IMR-90 (cell line): ENCODE data around the gene ST3GAL4. TPM values are rescaled to one million over a fixed set of nuclear protein-coding genes. Genes with fewer than 3 reads are reported as not detected.

Experiments used
- ATAC-seq: fragments of 200-7000 bp; cut with Tn5 transposase; 2 replicates; pipeline ENCODE4 v1.9.1; 2020; ENCODE audit warnings: low read depth, mild to moderate bottlenecking, moderate library complexity
- BruUV-seq: library from RNA; stranded (reverse); fragments of 400-500 nt; replicated peaks from 2 replicates; lab custom pipeline; 2021; lab: Mats Ljungman, UMichigan
- CTCF ChIA-PET: fragments of 300-600 bp; formaldehyde crosslinking; extraction: SDS; loops from one replicate; lab custom pipeline; 2021; ENCODE audit warnings: antibody characterized with exemption; lab: Yijun Ruan, JAX
- POLR2A ChIA-PET: fragments of 300-600 bp; sonication (Branson Sonifier 250); formaldehyde crosslinking; loops from one replicate; lab custom pipeline; 2022; ENCODE audit warnings: antibody characterized with exemption; ENCODE audit not compliant: unreplicated experiment; lab: Charles Lee
- DNase-seq: peaks from one replicate; pipeline ENCODE4 v3.0.0; 2013
- H2AFZ ChIP-seq: replicated peaks from 2 replicates; pipeline ENCODE3; 2013; ENCODE audit warnings: low read length, mild to moderate bottlenecking; ENCODE audit not compliant: poor library complexity
- H2AK5ac ChIP-seq: 2 replicates; pipeline ENCODE4 v1.6.1; 2013; ENCODE audit warnings: low read depth, low read length, inconsistent platforms
- H2AK9ac ChIP-seq: replicated peaks from 2 replicates; pipeline ENCODE3; 2013; ENCODE audit warnings: mild to moderate bottlenecking, low read depth, low read length, moderate library complexity; ENCODE audit not compliant: poor library complexity
- H2BK120ac ChIP-seq: 2 replicates; pipeline ENCODE4 v1.6.1; 2013; ENCODE audit warnings: low read depth, low read length, inconsistent platforms
- H2BK15ac ChIP-seq: 3 replicates; pipeline ENCODE4 v1.6.1; 2013; ENCODE audit warnings: low read depth, low read length, inconsistent platforms
- H2BK20ac ChIP-seq: 2 replicates; pipeline ENCODE4 v1.6.1; 2013; ENCODE audit warnings: low read depth, mild to moderate bottlenecking, inconsistent platforms, low read length, moderate library complexity
- H2BK5ac ChIP-seq: 2 replicates; pipeline ENCODE4 v1.6.1; 2013; ENCODE audit warnings: mild to moderate bottlenecking, low read depth, low read length, inconsistent platforms; ENCODE audit not compliant: poor library complexity, severe bottlenecking
- H3K14ac ChIP-seq: replicated peaks from 2 replicates; pipeline ENCODE4 v1.6.1; 2013; ENCODE audit warnings: low read depth, low read length, inconsistent platforms
- H3K18ac ChIP-seq: 2 replicates; pipeline ENCODE4 v1.6.1; 2013; ENCODE audit warnings: low read depth, low read length, control low read depth
- H3K23ac ChIP-seq: 2 replicates; pipeline ENCODE4 v1.6.1; 2013; ENCODE audit warnings: low read depth, low read length, inconsistent platforms
- H3K27ac ChIP-seq: 2 replicates; pipeline ENCODE4 v1.5.1; 2013; ENCODE audit warnings: mild to moderate bottlenecking, control low read depth, low read length; ENCODE audit not compliant: insufficient read depth
- H3K27me3 ChIP-seq: 2 replicates; pipeline ENCODE4 v1.6.1; 2013; ENCODE audit warnings: low read length; ENCODE audit not compliant: control insufficient read depth, insufficient read depth
- H3K36me3 ChIP-seq: 2 replicates; pipeline ENCODE4 v1.6.1; 2013; ENCODE audit warnings: low read length, mixed read lengths; ENCODE audit not compliant: control insufficient read depth, insufficient read depth
- H3K4ac ChIP-seq: 2 replicates; pipeline ENCODE4 v1.6.1; 2013; ENCODE audit warnings: low read depth, low read length, inconsistent platforms
- H3K4me1 ChIP-seq: 2 replicates; pipeline ENCODE4 v1.6.1; 2013; ENCODE audit warnings: low read length, mixed read lengths; ENCODE audit not compliant: control insufficient read depth, insufficient read depth
- H3K4me2 ChIP-seq: 2 replicates; pipeline ENCODE4 v1.6.1; 2013; ENCODE audit warnings: low read depth, mild to moderate bottlenecking, control low read depth, low read length, moderate library complexity
- H3K4me3 ChIP-seq: 2 replicates; pipeline ENCODE4 v1.5.1; 2013; ENCODE audit warnings: low read depth, mild to moderate bottlenecking, control low read depth, low read length, moderate library complexity; ENCODE audit not compliant: insufficient read depth
- H3K56ac ChIP-seq: 2 replicates; pipeline ENCODE4 v1.6.1; 2013; ENCODE audit warnings: low read length, inconsistent platforms; ENCODE audit not compliant: insufficient read depth; ENCODE audit errors: extremely low read depth
- H3K79me1 ChIP-seq, 2 experiments: 2 replicates each; pipeline ENCODE4 v1.6.1; 2013; ENCODE audit warnings: low read length in 2 of 2, inconsistent platforms in 1 of 2, low read depth in 1 of 2
- H3K9ac ChIP-seq: 2 replicates; pipeline ENCODE4 v1.6.1; 2013; ENCODE audit warnings: low read depth, low read length, control low read depth
- H3K9me1 ChIP-seq: 2 replicates; pipeline ENCODE4 v1.6.1; 2013; ENCODE audit warnings: low read length, inconsistent platforms; ENCODE audit not compliant: insufficient read depth
- H3K9me3 ChIP-seq: 2 replicates; pipeline ENCODE4 v1.6.1; 2013; ENCODE audit warnings: low read length; ENCODE audit not compliant: control insufficient read depth, insufficient read depth
- H4K20me1 ChIP-seq: 2 replicates; pipeline ENCODE4 v1.6.1; 2013; ENCODE audit warnings: low read length, inconsistent platforms; ENCODE audit not compliant: insufficient read depth
- H4K5ac ChIP-seq: 2 replicates; pipeline ENCODE4 v1.6.1; 2013; ENCODE audit warnings: mild to moderate bottlenecking, low read depth, low read length, control low read depth
- H4K8ac ChIP-seq, 2 experiments: 2 replicates each; pipeline ENCODE4 v1.6.1; 2013; ENCODE audit warnings: low read depth in 2 of 2, low read length in 2 of 2, control low read depth in 1 of 2, inconsistent platforms in 1 of 2
- H4K91ac ChIP-seq: 2 replicates; pipeline ENCODE4 v1.6.1; 2013; ENCODE audit warnings: low read depth, low read length, inconsistent platforms; ENCODE audit not compliant: insufficient read depth
- CEBPB ChIP-seq: IDR thresholded peaks from 2 replicates; pipeline ENCODE4 v1.6.1; 2012; ENCODE audit warnings: low read depth, low read length, improper control_type of control experiment
- CHD1 ChIP-seq: IDR thresholded peaks from 2 replicates; pipeline ENCODE4 v1.6.1; 2012; ENCODE audit warnings: low read depth, low read length, improper control_type of control experiment
- MAFK ChIP-seq: IDR thresholded peaks from 2 replicates; pipeline ENCODE4 v1.6.1; 2012; ENCODE audit warnings: low read depth, low read length, improper control_type of control experiment
- MAZ ChIP-seq: IDR thresholded peaks from 2 replicates; pipeline ENCODE4 v1.6.1; 2012; ENCODE audit warnings: low read depth, mild to moderate bottlenecking, low read length, improper control_type of control experiment, moderate library complexity, borderline replicate concordance
- RCOR1 ChIP-seq: IDR thresholded peaks from 2 replicates; pipeline ENCODE4 v1.6.1; 2012; ENCODE audit warnings: mild to moderate bottlenecking, low read length, improper control_type of control experiment; ENCODE audit not compliant: insufficient replicate concordance
- WGBS, 2 experiments: methylation state at CpG; one replicate each; pipeline versions ENCODE4 v1.1.5 to v1.1.7; 2013; ENCODE audit warnings: missing lambda C conversion rate in 2 of 2; ENCODE audit not compliant: insufficient read length in 1 of 2; ENCODE audit errors: extremely low coverage in 2 of 2; 5-methylcytosine and 5-hydroxymethylcytosine counted together
- dilution Hi-C: fragments of 300-500 bp; cut with HindIII; formaldehyde crosslinking; loops from one replicate; pipeline ENCODE4 v1.14.3; 2018; ENCODE audit warnings: low sequenced_read_pairs; ENCODE audit not compliant: unreplicated experiment
- in situ Hi-C: fragments of 300-500 bp; cut with MboI; formaldehyde crosslinking; loops from 3 replicates; pipeline ENCODE4 v1.14.3; 2019; ENCODE audit warnings: low sequenced_read_pairs, inconsistent platforms, mixed read lengths
- intact Hi-C: fragments of 100-400 bp; cut with micrococcal nuclease; formaldehyde crosslinking; loops from 2 replicates; pipeline ENCODE4 v1.10.0; 2022
- polyA plus RNA-seq, 3 experiments: library from polyadenylated mRNA; depleted of rRNA; stranded (reverse); fragments of >200 nt; gene quantifications; 2 replicates each; pipeline ENCODE4 v1.2.3, GENCODE V29; 2012; ENCODE audit warnings: low replicate concordance in 1 of 3
- total RNA-seq: library from RNA; depleted of rRNA; stranded (reverse); fragments of >200 nt; gene quantifications from 2 replicates; pipeline ENCODE4 v1.2.3, GENCODE V29; 2012
- TF ChIP-seq, protein P1 (sequence below): fragments of 150-350 bp; IDR thresholded peaks from 2 replicates; pipeline ENCODE4 v1.6.1; 2017; ENCODE audit warnings: mild to moderate bottlenecking, antibody characterized with exemption, low read length, low read depth
- TF ChIP-seq, protein P2 (sequence below): conservative IDR thresholded peaks from 2 replicates; pipeline ENCODE4 v1.5.1; 2012; ENCODE audit warnings: mild to moderate bottlenecking, low read depth, low read length, improper control_type of control experiment

The ST3GAL4 gene
- total and polyA plus RNA-seq, 2 of the 4 experiments (the other 2 are of a cell fraction) = 17.0 to 19.7 TPM

DNA sequence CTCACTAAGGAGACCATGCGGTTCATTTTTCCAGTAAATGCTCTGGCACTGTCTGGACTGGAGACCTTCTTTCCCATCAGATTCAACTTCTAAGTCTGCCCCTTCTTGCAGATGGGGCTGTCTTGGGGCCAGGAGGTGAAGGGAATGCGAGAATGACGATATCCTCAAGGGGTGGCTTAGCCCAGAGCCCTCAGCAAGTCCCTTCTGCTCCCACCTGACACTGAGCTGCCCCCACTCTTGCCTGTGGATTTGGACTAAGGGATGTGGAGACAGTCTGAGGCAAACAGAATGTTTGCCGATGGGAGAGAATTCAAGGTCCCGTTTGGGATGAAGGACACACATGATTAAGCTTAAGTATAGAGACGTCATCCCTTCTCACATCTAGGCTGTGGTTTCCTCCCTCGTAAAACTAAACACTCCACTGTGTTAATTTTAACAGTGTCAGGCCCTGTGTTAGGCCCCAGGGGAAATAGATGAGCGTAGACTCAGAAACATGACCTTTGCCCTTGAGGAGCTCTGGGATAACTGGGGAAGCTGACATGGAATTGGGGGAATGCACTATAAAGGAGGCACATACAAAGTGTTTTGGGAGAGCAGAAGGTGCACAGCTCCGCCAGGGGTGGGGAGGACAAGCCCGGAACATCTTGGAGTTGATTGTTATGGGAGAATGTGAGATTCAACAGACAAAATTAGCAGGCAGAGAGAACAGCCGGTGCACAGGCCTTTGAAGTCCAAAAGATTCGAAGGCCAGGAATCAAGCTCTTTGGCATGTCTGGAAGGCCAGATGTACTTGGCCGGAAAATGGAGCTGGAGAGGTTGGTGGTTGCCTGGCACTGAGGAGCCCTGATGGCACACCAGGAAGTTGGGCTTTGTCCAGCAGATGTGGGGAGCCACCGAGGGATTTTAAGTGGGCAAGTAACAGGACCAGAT is 71.6 kb downstream of the ST3GAL4 start:
- H4K8ac ChIP-seq = no peak overlapping the region
- no peak overlapping the region for H2AK5ac ChIP-seq
- ATAC-seq (no peak), DNase-seq (no peak)
- H2BK20ac ChIP-seq = no peak overlapping the region
- H3K27me3 ChIP-seq = no peaks in the 10 kb centered on the region
- H2BK120ac ChIP-seq = no peak overlapping the region
- H3K18ac ChIP-seq = no peak overlapping the region
- no peak overlapping the region for H4K5ac ChIP-seq
- H3K36me3 ChIP-seq = peaks cover 1% of the 10 kb centered on the region; the same call in 1 of the 2 replicates
- no peak overlapping the region for H4K91ac ChIP-seq
- TF ChIP-seq, protein P1, sequence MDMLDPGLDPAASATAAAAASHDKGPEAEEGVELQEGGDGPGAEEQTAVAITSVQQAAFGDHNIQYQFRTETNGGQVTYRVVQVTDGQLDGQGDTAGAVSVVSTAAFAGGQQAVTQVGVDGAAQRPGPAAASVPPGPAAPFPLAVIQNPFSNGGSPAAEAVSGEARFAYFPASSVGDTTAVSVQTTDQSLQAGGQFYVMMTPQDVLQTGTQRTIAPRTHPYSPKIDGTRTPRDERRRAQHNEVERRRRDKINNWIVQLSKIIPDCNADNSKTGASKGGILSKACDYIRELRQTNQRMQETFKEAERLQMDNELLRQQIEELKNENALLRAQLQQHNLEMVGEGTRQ = no peak
- no peak for TF ChIP-seq RCOR1
- TF ChIP-seq CHD1 = no peak
- no peak for TF ChIP-seq MAFK
- TF ChIP-seq CEBPB = no peak
- TF ChIP-seq, protein P2, sequence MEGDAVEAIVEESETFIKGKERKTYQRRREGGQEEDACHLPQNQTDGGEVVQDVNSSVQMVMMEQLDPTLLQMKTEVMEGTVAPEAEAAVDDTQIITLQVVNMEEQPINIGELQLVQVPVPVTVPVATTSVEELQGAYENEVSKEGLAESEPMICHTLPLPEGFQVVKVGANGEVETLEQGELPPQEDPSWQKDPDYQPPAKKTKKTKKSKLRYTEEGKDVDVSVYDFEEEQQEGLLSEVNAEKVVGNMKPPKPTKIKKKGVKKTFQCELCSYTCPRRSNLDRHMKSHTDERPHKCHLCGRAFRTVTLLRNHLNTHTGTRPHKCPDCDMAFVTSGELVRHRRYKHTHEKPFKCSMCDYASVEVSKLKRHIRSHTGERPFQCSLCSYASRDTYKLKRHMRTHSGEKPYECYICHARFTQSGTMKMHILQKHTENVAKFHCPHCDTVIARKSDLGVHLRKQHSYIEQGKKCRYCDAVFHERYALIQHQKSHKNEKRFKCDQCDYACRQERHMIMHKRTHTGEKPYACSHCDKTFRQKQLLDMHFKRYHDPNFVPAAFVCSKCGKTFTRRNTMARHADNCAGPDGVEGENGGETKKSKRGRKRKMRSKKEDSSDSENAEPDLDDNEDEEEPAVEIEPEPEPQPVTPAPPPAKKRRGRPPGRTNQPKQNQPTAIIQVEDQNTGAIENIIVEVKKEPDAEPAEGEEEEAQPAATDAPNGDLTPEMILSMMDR = no peak
- no peak for TF ChIP-seq MAZ
- CTCF ChIA-PET = no interaction called here
- H3K27ac ChIP-seq = no peak overlapping the region
- no peak overlapping the region for H2AK9ac ChIP-seq
- H3K4me3 ChIP-seq = no peak overlapping the region
- H3K4me1 ChIP-seq = peaks cover 8% of the 10 kb centered on the region
- H3K79me1 ChIP-seq = no peaks in the 10 kb centered on the region
- no peak overlapping the region for H3K4ac ChIP-seq
- H3K4me2 ChIP-seq = no peak overlapping the region
- H3K23ac ChIP-seq = no peak overlapping the region
- no peaks in the 10 kb centered on the region for H3K9me3 ChIP-seq
- in situ Hi-C loops (loop anchor here (25.0 kb wide), 2 partner anchors 560 to 1610 kb away; no protein-coding TSS in a partner anchor), dilution Hi-C loops (no loop called here), intact Hi-C loops (no loop called here)
- 81% methylated on average over 5 of the region's 14 CpGs; no CpG with 5 or more reads in 1 of the 2 experiments for WGBS, 2 experiments
- H4K20me1 ChIP-seq = no peaks in the 10 kb centered on the region
- POLR2A ChIA-PET = no interaction called here
- no peak overlapping the region for H2AFZ ChIP-seq
- no peak overlapping the region for H3K9ac ChIP-seq
- no peak overlapping the region for H3K14ac ChIP-seq
- H3K56ac ChIP-seq = no peak overlapping the region
- H3K9me1 ChIP-seq = peaks cover 14% of the 10 kb centered on the region
- no peak overlapping the region for H2BK15ac ChIP-seq
- no TSS peak for BruUV-seq
- H2BK5ac ChIP-seq = no peak overlapping the region
